GM23338 (cell line): Measurements from ENCODE around the gene STYK1. TPM values are rescaled to one million over a fixed set of nuclear protein-coding genes. Genes with fewer than 3 reads are reported as not detected.

Experiments
- ATAC-seq: fragments of 200-7000 bp; cut with Tn5 transposase; 3 replicates; pipeline ENCODE4 v1.9.1; 2020
- DNase-seq: peaks from one replicate; pipeline ENCODE4 v3.0.0-alpha.2; 2015; ENCODE audit warnings: low spot score
- H2AFZ ChIP-seq: fragments of 200-600 bp; sonication (generic); 2 replicates; pipeline ENCODE4 v1.8.0; 2016; ENCODE audit warnings: antibody characterized with exemption, mild to moderate bottlenecking, moderate library complexity
- H3F3A ChIP-seq: fragments of 200-600 bp; sonication (generic); replicated peaks from 2 replicates; pipeline ENCODE4 v1.8.0; 2017; ENCODE audit warnings: antibody characterized with exemption, mixed run types, low read depth
- H3K27ac ChIP-seq: fragments of 200-600 bp; sonication (generic); 2 replicates; pipeline ENCODE4 v1.6.1; 2016; ENCODE audit warnings: low read depth
- H3K27me3 ChIP-seq: fragments of 200-600 bp; sonication (generic); 2 replicates; pipeline ENCODE4 v1.8.0; 2016; ENCODE audit warnings: mild to moderate bottlenecking, mixed run types, moderate library complexity; ENCODE audit not compliant: insufficient read depth
- H3K36me3 ChIP-seq: fragments of 200-600 bp; sonication (generic); 2 replicates; pipeline ENCODE4 v1.8.0; 2016; ENCODE audit warnings: mild to moderate bottlenecking; ENCODE audit not compliant: insufficient read depth
- H3K4me1 ChIP-seq: fragments of 200-600 bp; sonication (generic); 2 replicates; pipeline ENCODE4 v1.8.0; 2016; ENCODE audit warnings: mild to moderate bottlenecking, moderate library complexity; ENCODE audit not compliant: insufficient read depth
- H3K4me2 ChIP-seq: fragments of 200-600 bp; sonication (generic); 2 replicates; pipeline ENCODE4 v1.7.1; 2017; ENCODE audit warnings: mixed run types
- H3K4me3 ChIP-seq: fragments of 200-600 bp; sonication (generic); 2 replicates; pipeline ENCODE4 v1.6.1; 2016; ENCODE audit warnings: mixed run types
- H3K79me2 ChIP-seq: fragments of 200-600 bp; sonication (generic); replicated peaks from 2 replicates; pipeline ENCODE4 v1.8.0; 2017; ENCODE audit warnings: mild to moderate bottlenecking; ENCODE audit not compliant: insufficient read depth
- H3K9me2 ChIP-seq: fragments of 200-600 bp; sonication (generic); 2 replicates; pipeline ENCODE4 v1.8.0; 2017; ENCODE audit not compliant: insufficient read depth
- H4K20me1 ChIP-seq: fragments of 200-600 bp; sonication (generic); replicated peaks from 2 replicates; pipeline ENCODE4 v1.8.0; 2017; ENCODE audit warnings: mild to moderate bottlenecking; ENCODE audit not compliant: insufficient read depth
- H3K27ac Mint-ChIP-seq: 2 replicates; pipeline ENCODE4 v1.8.0; 2020; ENCODE audit warnings: inconsistent platforms, mild to moderate bottlenecking, moderate library complexity, mixed read lengths
- H3K27me3 Mint-ChIP-seq: 3 replicates; pipeline ENCODE4 v1.8.0; 2022; ENCODE audit warnings: low read depth, mild to moderate bottlenecking, moderate library complexity, mixed read lengths, inconsistent platforms; ENCODE audit not compliant: insufficient read depth, poor library complexity
- H3K36me3 Mint-ChIP-seq: 3 replicates; pipeline ENCODE4 v1.8.0; 2021; ENCODE audit warnings: low read depth, mild to moderate bottlenecking, inconsistent platforms, moderate library complexity, mixed read lengths
- H3K4me1 Mint-ChIP-seq: 3 replicates; pipeline ENCODE4 v1.8.0; 2020; ENCODE audit warnings: mild to moderate bottlenecking, inconsistent platforms, mixed read lengths
- H3K4me3 Mint-ChIP-seq: 3 replicates; pipeline ENCODE4 v1.8.0; 2021; ENCODE audit warnings: moderate library complexity, mild to moderate bottlenecking, inconsistent platforms, mixed read lengths
- H3K9me3 Mint-ChIP-seq: 3 replicates; pipeline ENCODE4 v1.8.0; 2020; ENCODE audit warnings: moderate library complexity, mild to moderate bottlenecking, inconsistent platforms, mixed read lengths
- CREB1 ChIP-seq: fragments of 250-450 bp; sonication (Bioruptor Pico); IDR thresholded peaks from 2 replicates; pipeline ENCODE4 v1.5.0; 2020; ENCODE audit warnings: low read depth, mild to moderate bottlenecking, moderate library complexity
- POLR2AphosphoS5 ChIP-seq: IDR thresholded peaks from 2 replicates; pipeline ENCODE4 v1.6.1; 2016; ENCODE audit warnings: antibody characterized with exemption, low read depth
- STAT1 ChIP-seq: IDR thresholded peaks from one replicate; pipeline ENCODE4 v1.6.1; 2016; ENCODE audit warnings: antibody characterized with exemption; ENCODE audit not compliant: unreplicated experiment
- ZNF114 ChIP-seq: fragments of 250-450 bp; sonication (Bioruptor Pico); IDR thresholded peaks from 2 replicates; pipeline ENCODE4 v1.5.0; 2020; ENCODE audit warnings: mild to moderate bottlenecking, moderate library complexity
- polyA plus RNA-seq: library from polyadenylated mRNA; unstranded; fragments of >200 nt; fragmentation: Nextera tagmentation; extraction: Ambion mirVana; gene quantifications from 2 replicates; pipeline ENCODE4 v1.2.1, GENCODE V29; 2016
- total RNA-seq: library from RNA; depleted of rRNA; stranded (reverse); fragments of >200 nt; shearing (Covaris generic); gene quantifications from 2 replicates; pipeline ENCODE4 v1.2.3, GENCODE V29; 2014
- TF ChIP-seq, protein P1 (sequence below): fragments of 250-450 bp; sonication (Bioruptor Pico); IDR thresholded peaks from 2 replicates; pipeline ENCODE4 v1.5.0; 2020; ENCODE audit warnings: mild to moderate bottlenecking, moderate library complexity
- TF ChIP-seq, protein P2 (sequence below), 2 experiments: fragments of 200-600 bp in 1 of 2; sonication (generic) in 1 of 2; conservative IDR thresholded peaks; 2 replicates each; pipeline versions ENCODE4 v1.5.1 to v1.6.1; 2016 to 2017; ENCODE audit warnings: antibody characterized with exemption in 2 of 2, low read depth in 2 of 2, mild to moderate bottlenecking in 2 of 2, moderate library complexity in 1 of 2
- TF ChIP-seq, protein P3 (sequence below): IDR thresholded peaks from 2 replicates; pipeline ENCODE4 v1.6.1; 2016; ENCODE audit warnings: antibody characterized with exemption

Gene STYK1
- total and polyA plus RNA-seq, 2 experiments from 2014 or later: 1.2 to 1.8 TPM

DNA sequence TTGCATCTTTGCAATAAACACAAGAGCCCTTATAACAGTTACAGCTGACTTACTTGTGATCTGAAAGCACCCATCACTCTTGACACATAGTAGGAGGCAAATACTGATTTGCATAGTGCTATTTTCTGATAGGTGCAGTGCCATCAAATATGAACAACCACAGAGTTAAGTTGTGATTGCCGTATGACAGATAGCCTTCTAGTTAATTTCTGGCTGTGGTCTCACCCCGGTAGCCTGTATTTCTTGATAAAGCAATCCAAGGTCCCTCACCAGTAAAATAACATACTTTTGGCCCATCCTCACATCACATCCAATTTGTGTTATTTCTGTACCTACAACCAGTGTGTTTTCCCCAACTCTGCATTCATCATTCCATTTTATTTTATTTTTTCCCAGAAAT is 23.3 kb upstream of the STYK1 start:
- no peaks in the 10 kb centered on the region for H3K79me2 ChIP-seq
- Mint-ChIP-seq H3K27me3 (no peaks in the 10 kb centered on the region), H3K36me3 (peaks cover 51% of the 10 kb centered on the region)

DNA sequence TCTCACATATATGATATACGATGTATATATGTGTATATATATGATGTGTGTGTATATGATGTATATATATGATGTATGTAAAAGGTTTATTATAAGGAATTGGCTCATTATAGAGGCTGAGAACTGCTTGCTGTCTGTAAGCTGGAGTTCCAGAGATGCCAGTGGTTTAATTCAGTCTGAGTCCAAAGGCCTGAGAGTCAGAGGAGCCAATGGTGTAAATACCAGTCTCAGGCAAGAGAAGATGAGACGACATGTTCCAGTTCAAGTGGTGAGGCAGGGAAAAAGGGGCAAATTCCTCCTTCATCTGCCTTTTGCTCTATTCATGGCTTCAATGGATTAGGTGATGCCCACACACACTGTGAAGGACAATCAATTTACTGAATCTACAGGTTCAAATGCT is 17.1 kb upstream of the STYK1 start:
- Mint-ChIP-seq H3K4me1 (peaks cover 2% of the 10 kb centered on the region; the same call in 2 of the 3 replicates), H3K36me3 (peaks cover under 1% of the 10 kb centered on the region; the same call in 1 of the 3 replicates), H3K27me3 (no peaks in the 10 kb centered on the region), H3K9me3 (no peaks in the 10 kb centered on the region; the same call in 2 of the 3 replicates), H3K4me3 (no peak overlapping the region), H3K27ac (no peak overlapping the region)
- Histone ChIP-seq H2AFZ (no peak overlapping the region), H3K4me1 (no peaks in the 10 kb centered on the region), H3K4me3 (no peak overlapping the region), H3K9me2 (peaks cover 5% of the 10 kb centered on the region; the same call in 1 of the 2 replicates), H3K36me3 (no peaks in the 10 kb centered on the region), H4K20me1 (0 out of 2 replicates have a peak, but pooled peaks cover 3% of the 10 kb centered on the region), H3F3A (no peaks in the 10 kb centered on the region), H3K4me2 (no peak overlapping the region), H3K79me2 (no peaks in the 10 kb centered on the region), H3K27ac (no peak overlapping the region), H3K27me3 (no peaks in the 10 kb centered on the region)
- no peak for TF ChIP-seq STAT1
- TF ChIP-seq, protein P1, sequence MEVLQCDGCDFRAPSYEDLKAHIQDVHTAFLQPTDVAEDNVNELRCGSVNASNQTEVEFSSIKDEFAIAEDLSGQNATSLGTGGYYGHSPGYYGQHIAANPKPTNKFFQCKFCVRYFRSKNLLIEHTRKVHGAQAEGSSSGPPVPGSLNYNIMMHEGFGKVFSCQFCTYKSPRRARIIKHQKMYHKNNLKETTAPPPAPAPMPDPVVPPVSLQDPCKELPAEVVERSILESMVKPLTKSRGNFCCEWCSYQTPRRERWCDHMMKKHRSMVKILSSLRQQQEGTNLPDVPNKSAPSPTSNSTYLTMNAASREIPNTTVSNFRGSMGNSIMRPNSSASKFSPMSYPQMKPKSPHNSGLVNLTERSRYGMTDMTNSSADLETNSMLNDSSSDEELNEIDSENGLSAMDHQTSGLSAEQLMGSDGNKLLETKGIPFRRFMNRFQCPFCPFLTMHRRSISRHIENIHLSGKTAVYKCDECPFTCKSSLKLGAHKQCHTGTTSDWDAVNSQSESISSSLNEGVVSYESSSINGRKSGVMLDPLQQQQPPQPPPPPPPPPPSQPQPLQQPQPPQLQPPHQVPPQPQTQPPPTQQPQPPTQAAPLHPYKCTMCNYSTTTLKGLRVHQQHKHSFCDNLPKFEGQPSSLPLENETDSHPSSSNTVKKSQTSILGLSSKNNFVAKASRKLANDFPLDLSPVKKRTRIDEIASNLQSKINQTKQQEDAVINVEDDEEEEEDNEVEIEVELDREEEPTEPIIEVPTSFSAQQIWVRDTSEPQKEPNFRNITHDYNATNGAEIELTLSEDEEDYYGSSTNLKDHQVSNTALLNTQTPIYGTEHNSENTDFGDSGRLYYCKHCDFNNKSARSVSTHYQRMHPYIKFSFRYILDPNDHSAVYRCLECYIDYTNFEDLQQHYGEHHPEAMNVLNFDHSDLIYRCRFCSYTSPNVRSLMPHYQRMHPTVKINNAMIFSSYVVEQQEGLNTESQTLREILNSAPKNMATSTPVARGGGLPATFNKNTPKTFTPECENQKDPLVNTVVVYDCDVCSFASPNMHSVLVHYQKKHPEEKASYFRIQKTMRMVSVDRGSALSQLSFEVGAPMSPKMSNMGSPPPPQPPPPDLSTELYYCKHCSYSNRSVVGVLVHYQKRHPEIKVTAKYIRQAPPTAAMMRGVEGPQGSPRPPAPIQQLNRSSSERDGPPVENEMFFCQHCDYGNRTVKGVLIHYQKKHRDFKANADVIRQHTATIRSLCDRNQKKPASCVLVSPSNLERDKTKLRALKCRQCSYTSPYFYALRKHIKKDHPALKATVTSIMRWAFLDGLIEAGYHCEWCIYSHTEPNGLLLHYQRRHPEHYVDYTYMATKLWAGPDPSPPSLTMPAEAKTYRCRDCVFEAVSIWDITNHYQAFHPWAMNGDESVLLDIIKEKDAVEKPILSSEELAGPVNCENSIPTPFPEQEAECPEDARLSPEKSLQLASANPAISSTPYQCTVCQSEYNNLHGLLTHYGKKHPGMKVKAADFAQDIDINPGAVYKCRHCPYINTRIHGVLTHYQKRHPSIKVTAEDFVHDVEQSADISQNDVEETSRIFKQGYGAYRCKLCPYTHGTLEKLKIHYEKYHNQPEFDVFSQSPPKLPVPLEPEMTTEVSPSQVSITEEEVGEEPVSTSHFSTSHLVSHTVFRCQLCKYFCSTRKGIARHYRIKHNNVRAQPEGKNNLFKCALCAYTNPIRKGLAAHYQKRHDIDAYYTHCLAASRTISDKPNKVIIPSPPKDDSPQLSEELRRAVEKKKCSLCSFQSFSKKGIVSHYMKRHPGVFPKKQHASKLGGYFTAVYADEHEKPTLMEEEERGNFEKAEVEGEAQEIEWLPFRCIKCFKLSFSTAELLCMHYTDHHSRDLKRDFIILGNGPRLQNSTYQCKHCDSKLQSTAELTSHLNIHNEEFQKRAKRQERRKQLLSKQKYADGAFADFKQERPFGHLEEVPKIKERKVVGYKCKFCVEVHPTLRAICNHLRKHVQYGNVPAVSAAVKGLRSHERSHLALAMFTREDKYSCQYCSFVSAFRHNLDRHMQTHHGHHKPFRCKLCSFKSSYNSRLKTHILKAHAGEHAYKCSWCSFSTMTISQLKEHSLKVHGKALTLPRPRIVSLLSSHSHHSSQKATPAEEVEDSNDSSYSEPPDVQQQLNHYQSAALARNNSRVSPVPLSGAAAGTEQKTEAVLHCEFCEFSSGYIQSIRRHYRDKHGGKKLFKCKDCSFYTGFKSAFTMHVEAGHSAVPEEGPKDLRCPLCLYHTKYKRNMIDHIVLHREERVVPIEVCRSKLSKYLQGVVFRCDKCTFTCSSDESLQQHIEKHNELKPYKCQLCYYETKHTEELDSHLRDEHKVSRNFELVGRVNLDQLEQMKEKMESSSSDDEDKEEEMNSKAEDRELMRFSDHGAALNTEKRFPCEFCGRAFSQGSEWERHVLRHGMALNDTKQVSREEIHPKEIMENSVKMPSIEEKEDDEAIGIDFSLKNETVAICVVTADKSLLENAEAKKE (CRISPR knock-in tag): no peak
- TF ChIP-seq ZNF114 (CRISPR knock-in tag): no peak
- no peak for TF ChIP-seq POLR2AphosphoS5
- no peak for TF ChIP-seq CREB1 (CRISPR knock-in tag)
- TF ChIP-seq, protein P2, sequence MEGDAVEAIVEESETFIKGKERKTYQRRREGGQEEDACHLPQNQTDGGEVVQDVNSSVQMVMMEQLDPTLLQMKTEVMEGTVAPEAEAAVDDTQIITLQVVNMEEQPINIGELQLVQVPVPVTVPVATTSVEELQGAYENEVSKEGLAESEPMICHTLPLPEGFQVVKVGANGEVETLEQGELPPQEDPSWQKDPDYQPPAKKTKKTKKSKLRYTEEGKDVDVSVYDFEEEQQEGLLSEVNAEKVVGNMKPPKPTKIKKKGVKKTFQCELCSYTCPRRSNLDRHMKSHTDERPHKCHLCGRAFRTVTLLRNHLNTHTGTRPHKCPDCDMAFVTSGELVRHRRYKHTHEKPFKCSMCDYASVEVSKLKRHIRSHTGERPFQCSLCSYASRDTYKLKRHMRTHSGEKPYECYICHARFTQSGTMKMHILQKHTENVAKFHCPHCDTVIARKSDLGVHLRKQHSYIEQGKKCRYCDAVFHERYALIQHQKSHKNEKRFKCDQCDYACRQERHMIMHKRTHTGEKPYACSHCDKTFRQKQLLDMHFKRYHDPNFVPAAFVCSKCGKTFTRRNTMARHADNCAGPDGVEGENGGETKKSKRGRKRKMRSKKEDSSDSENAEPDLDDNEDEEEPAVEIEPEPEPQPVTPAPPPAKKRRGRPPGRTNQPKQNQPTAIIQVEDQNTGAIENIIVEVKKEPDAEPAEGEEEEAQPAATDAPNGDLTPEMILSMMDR (conservative IDR thresholded peaks at IDR 0.05; ENCODE audit: low read depth in 2 of 2): no peak
- ATAC-seq (no peak), DNase-seq (no peak)

More for the DNA sequence above, 23.3 kb upstream of the STYK1 start:
- H3K4me1 ChIP-seq: no peaks in the 10 kb centered on the region
- H2AFZ ChIP-seq: no peak overlapping the region
- peaks cover 2% of the 10 kb centered on the region; the same call in 2 of the 3 replicates for H3K4me1 Mint-ChIP-seq
- H3K9me2 ChIP-seq: no peaks in the 10 kb centered on the region
- no peaks in the 10 kb centered on the region for H3K27me3 ChIP-seq
- TF ChIP-seq STAT1 (no peak), POLR2AphosphoS5 (no peak)
- TF ChIP-seq, protein P3, sequence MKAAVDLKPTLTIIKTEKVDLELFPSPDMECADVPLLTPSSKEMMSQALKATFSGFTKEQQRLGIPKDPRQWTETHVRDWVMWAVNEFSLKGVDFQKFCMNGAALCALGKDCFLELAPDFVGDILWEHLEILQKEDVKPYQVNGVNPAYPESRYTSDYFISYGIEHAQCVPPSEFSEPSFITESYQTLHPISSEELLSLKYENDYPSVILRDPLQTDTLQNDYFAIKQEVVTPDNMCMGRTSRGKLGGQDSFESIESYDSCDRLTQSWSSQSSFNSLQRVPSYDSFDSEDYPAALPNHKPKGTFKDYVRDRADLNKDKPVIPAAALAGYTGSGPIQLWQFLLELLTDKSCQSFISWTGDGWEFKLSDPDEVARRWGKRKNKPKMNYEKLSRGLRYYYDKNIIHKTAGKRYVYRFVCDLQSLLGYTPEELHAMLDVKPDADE: no peak
- no peaks in the 10 kb centered on the region for H3F3A ChIP-seq
- ATAC-seq: no peak
- no peak overlapping the region for H3K4me3 Mint-ChIP-seq
- H3K4me2 ChIP-seq: no peak overlapping the region
- H3K36me3 ChIP-seq: peaks cover 39% of the 10 kb centered on the region
- H4K20me1 ChIP-seq: no peaks in the 10 kb centered on the region
- no peak for DNase-seq
- no peak overlapping the region for H3K27ac Mint-ChIP-seq
- H3K9me3 Mint-ChIP-seq: no peaks in the 10 kb centered on the region; the same call in 2 of the 3 replicates
- H3K27ac ChIP-seq: no peak overlapping the region
- H3K4me3 ChIP-seq: no peak overlapping the region
